Prostate gland (tissue), 2 donors: ENCODE data around the gene GNAI2. TPM values are rescaled to one million over a fixed set of nuclear protein-coding genes. Genes with fewer than 3 reads are reported as not detected.

Experiments used
- DNase-seq: peaks from one replicate; pipeline ENCODE4 v3.0.0-alpha.2; 2019; ENCODE audit warnings: low spot score
- H3K27ac ChIP-seq, 2 donors: fragments of 200-600 bp; sonication (generic); 2 replicates each; pipeline ENCODE4 v1.5.1; 2017 to 2019
- H3K27me3 ChIP-seq: fragments of 200-600 bp; sonication (generic); replicated peaks from 2 replicates; pipeline ENCODE4 v1.5.1; 2019; ENCODE audit not compliant: insufficient read depth
- H3K36me3 ChIP-seq, 2 donors: fragments of 200-600 bp; sonication (generic); 1 replicate in 1 of 2; 2 replicates in 1 of 2; pipeline versions ENCODE4 v1.5.1 to v1.8.1; 2017 to 2019
- H3K4me1 ChIP-seq: fragments of 200-600 bp; sonication (generic); replicated peaks from 2 replicates; pipeline ENCODE4 v1.5.1; 2019
- H3K4me3 ChIP-seq, 2 donors: fragments of 200-600 bp; sonication (generic); 2 replicates each; pipeline ENCODE4 v1.5.1; 2017 to 2019
- H3K9me3 ChIP-seq: fragments of 200-600 bp; sonication (generic); 2 replicates; pipeline ENCODE4 v1.5.1; 2017
- POLR2A ChIP-seq: fragments of 450-650 bp; IDR thresholded peaks from one replicate; pipeline ENCODE4 v1.6.1; 2016; ENCODE audit warnings: antibody characterized with exemption, mild to moderate bottlenecking
- POLR2AphosphoS5 ChIP-seq: sonication (generic); formaldehyde crosslinking; IDR thresholded peaks from one replicate; pipeline ENCODE4 v1.6.1; 2017; ENCODE audit warnings: antibody characterized with exemption
- WGBS: methylation state at CpG from one replicate; pipeline ENCODE4 v1.1.5; 2018; 5-methylcytosine and 5-hydroxymethylcytosine counted together
- intact Hi-C: fragments of 100-400 bp; cut with DNase I; formaldehyde crosslinking; loops from one replicate; pipeline ENCODE4 v1.14.2; 2022
- total RNA-seq, 2 donors: library from RNA; depleted of rRNA; stranded (reverse); fragments of >200 nt; gene quantifications; one replicate each; pipeline ENCODE4 v1.1.0, GENCODE V29; 2016
- TF ChIP-seq, protein P1 (sequence below), 4 experiments: fragments of 200-600 bp in 2 of 4; fragments of 450-650 bp in 2 of 4; sonication (generic) in 2 of 4; IDR thresholded peaks; 1 replicate in 3 of 4; 2 replicates in 1 of 4; pipeline ENCODE4 v1.5.1; 2016 to 2019; ENCODE audit warnings: antibody characterized with exemption in 4 of 4, mild to moderate bottlenecking in 2 of 4, moderate library complexity in 2 of 4

The GNAI2 gene
- total RNA-seq, 2 donors from 2014 or later, result 118 to 301 TPM

DNA sequence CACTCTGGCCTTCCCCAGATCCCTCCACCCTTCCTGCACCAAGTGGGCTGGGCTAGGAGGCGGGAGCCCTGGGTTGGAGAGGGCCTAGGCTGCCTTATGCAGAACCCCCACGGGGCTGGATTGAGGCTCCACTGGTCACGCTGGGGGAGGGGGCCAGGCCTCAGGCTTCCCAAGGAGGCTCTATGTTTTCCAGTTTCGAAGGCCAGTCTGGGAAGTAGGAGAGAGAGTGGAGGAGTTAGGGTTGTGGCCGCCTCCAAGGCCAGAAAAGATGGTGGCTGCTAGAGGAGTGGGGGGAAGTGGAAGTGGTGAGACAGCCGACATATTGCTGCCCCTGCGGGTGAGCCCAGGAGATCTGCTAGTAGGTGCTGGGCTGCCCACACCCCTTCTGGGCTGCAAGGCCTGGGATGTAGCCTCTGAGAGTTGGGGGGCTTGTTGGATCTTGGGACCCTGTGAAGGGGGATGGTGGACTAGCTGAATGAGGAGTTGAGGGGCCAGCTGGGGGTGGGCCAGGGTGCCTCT, 1.2 kb downstream of the GNAI2 start:
- peak overlapping the region; percentile 84 to 89 for H3K27ac ChIP-seq
- intact Hi-C loops, result loop anchor here (5.0 kb wide), 1 partner anchor 85 kb away; the partner anchor contains the start of gene HYAL2
- no peak for DNase-seq
- no peaks in the 10 kb centered on the region for H3K9me3 ChIP-seq
- WGBS, result 3% methylated on average over 7 of the region's 7 CpGs
- no peaks in the 10 kb centered on the region for H3K36me3 ChIP-seq
- peaks cover 25% of the 10 kb centered on the region for H3K4me1 ChIP-seq
- H3K4me3 ChIP-seq, result peak overlapping the region; percentile 69 to 97
- no peak for TF ChIP-seq POLR2A
- TF ChIP-seq, protein P1, sequence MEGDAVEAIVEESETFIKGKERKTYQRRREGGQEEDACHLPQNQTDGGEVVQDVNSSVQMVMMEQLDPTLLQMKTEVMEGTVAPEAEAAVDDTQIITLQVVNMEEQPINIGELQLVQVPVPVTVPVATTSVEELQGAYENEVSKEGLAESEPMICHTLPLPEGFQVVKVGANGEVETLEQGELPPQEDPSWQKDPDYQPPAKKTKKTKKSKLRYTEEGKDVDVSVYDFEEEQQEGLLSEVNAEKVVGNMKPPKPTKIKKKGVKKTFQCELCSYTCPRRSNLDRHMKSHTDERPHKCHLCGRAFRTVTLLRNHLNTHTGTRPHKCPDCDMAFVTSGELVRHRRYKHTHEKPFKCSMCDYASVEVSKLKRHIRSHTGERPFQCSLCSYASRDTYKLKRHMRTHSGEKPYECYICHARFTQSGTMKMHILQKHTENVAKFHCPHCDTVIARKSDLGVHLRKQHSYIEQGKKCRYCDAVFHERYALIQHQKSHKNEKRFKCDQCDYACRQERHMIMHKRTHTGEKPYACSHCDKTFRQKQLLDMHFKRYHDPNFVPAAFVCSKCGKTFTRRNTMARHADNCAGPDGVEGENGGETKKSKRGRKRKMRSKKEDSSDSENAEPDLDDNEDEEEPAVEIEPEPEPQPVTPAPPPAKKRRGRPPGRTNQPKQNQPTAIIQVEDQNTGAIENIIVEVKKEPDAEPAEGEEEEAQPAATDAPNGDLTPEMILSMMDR (IDR thresholded peaks at IDR 0.05), result no peak
- no peak for TF ChIP-seq POLR2AphosphoS5
- H3K27me3 ChIP-seq, result no peaks in the 10 kb centered on the region

DNA sequence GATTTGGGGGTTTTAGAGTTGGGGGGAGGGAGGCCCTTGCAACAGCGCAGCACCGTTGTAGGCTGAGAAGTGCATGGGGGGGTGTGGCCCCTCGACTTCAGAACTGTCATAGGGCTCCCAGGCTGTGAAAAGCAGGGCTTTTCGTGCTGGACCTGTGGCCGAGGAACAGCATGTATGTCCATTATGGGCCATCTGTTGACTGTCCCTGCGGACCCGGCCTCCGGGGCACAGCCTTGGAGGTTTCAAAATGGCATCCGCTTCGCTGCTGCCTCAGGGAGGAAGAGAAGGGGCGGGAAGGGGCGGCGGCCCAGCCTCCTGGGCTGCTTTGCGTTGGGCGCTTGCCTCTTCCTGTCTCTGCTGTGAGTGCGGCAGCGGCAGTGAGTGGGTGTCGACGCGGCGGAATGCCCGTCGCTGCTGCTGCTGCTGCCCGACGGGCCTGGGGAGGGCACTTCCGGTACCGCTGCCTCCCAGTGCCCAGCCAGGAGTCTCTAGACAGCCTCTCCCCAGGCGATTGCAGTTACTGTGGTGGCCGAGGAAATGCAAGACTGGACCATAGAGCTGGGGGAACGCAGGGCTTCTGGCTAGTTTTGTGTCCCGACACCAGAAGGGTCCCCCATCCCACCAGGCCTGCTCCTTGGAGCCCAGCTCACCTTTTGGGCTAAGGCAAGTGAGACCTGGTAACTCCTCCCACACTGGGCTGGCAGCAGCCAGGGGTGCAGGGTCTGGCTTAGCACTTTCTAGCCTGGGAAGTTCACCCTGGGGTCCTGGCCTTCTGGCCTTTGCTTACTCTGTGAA, 1.9 kb downstream of the GNAI2 start:
- peak overlapping the region; percentile 84 to 89 for H3K27ac ChIP-seq
- peak; percentile 77 for TF ChIP-seq POLR2AphosphoS5
- TF ChIP-seq, protein P1 (IDR thresholded peaks at IDR 0.05), result peak in 1 of 4 experiments; percentile 21
- peak; percentile 77 for TF ChIP-seq POLR2A
- H3K27me3 ChIP-seq, result no peaks in the 10 kb centered on the region
- peak; percentile 63 for DNase-seq
- no peaks in the 10 kb centered on the region for H3K36me3 ChIP-seq
- H3K4me3 ChIP-seq, result peak overlapping the region; percentile 69 to 97
- intact Hi-C loops, result loop anchor here (5.0 kb wide), 1 partner anchor 84 kb away; the partner anchor contains the start of gene HYAL2
- no peaks in the 10 kb centered on the region for H3K9me3 ChIP-seq
- peaks cover 25% of the 10 kb centered on the region for H3K4me1 ChIP-seq
- 2% methylated on average over 20 of the region's 31 CpGs for WGBS

DNA sequence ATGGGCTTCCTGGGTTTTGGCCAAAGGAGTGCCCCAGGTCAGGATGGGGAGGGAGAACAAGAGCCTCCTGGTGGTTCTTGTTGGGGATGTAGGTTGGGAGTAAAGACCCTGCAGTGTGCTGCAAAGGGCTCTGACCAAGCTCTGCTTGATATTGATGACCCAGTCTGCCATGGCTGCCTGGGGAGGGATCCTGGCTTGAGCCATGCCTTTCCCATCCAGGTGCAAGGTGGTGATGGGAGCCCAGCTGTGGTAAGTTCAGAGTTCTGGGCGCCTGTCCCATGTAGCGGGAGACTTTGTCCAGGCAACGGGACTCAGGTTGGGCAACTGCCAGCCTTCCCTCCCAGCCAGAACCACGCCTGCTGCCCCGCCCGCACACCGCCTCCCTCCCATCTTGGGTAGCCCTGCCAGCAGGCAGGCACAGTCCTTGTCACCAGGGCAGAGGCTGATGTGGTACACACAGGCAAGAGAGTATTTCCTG, 2.6 kb downstream of the GNAI2 start:
- no peaks in the 10 kb centered on the region for H3K9me3 ChIP-seq
- 4% methylated on average over 7 of the region's 7 CpGs for WGBS
- H3K36me3 ChIP-seq, result no peaks in the 10 kb centered on the region
- peak; percentile 95 for DNase-seq
- peak overlapping the region; percentile 84 to 89 for H3K27ac ChIP-seq
- TF ChIP-seq POLR2A (peak; percentile 31), POLR2AphosphoS5 (peak; percentile 80)
- TF ChIP-seq, protein P1 (IDR thresholded peaks at IDR 0.05), result no peak
- H3K4me3 ChIP-seq, result peak overlapping the region; percentile 69 to 97
- H3K27me3 ChIP-seq, result no peaks in the 10 kb centered on the region
- intact Hi-C loops, result loop anchor here (5.0 kb wide), 1 partner anchor 84 kb away; the partner anchor contains the start of gene HYAL2
- peaks cover 25% of the 10 kb centered on the region for H3K4me1 ChIP-seq

DNA sequence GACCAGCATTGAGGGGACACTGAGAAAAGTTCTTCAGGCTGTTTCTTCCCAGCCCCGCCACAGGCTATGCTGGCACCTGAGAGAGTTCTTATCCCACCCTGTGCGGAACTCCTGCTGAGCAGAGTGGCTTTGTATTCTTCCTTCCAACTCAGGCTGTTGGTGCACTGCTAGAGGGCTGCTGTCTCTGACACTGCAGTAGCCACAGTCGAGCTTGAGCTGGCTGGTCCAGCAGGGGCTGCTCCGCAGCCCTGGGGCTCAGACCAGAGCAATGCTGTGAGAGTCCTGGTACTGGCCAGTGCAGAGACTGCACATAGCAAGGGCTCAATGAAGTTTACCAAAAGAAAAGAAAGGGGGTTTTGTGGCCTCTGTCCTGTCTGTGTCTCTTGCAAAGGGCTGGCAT, 3.6 kb downstream of the GNAI2 start:
- TF ChIP-seq POLR2AphosphoS5, result no peak
- no peak for TF ChIP-seq POLR2A
- TF ChIP-seq, protein P1 (IDR thresholded peaks at IDR 0.05), result no peak
- Histone ChIP-seq H3K36me3 (no peaks in the 10 kb centered on the region), H3K4me3 (no peak overlapping the region), H3K27me3 (no peaks in the 10 kb centered on the region), H3K27ac (peak overlapping the region; percentile 84 to 89), H3K9me3 (no peaks in the 10 kb centered on the region), H3K4me1 (peaks cover 25% of the 10 kb centered on the region)
- WGBS, result 77% methylated on average over 4 of the region's 4 CpGs
- DNase-seq, result no peak
- intact Hi-C loops, result loop anchor here (5.0 kb wide), 1 partner anchor 83 kb away; the partner anchor contains the start of gene HYAL2
